K562 treated with DMSO at 1 percent for 12 hours (cell line): ENCODE data around the gene LSR. TPM values are rescaled to one million over a fixed set of nuclear protein-coding genes. Genes with fewer than 3 reads are reported as not detected.

Experiments
- total RNA-seq: library from RNA; unstranded; fragments of 300-600 nt; gene quantifications from 2 replicates; pipeline ENCODE4 v1.2.3, GENCODE V29; 2022; ENCODE audit not compliant: insufficient read depth

The LSR gene
- total RNA-seq: 59.8 and 61.1 TPM in 2 replicates

GRCh38 chr19:35248310-35249145, at the start of gene LSR:
LSR (plus strand) TSS chr19:35249002; CDS start chr19:35249023, 21 bp downstream.

GRCh38 chr19:35228177-35228930, 20.4 kb upstream of the LSR start, which contains the start of gene FAM187B:
FAM187B (minus strand) TSS chr19:35228739; CDS start chr19:35228680, 59 bp downstream.

GRCh38 chr19:35268536-35269437, 20.0 kb downstream of the LSR start, which contains the start of gene USF2:
USF2 (plus strand) TSS chr19:35268962; CDS start chr19:35269102, 140 bp downstream.

GRCh38 chr19:35291916-35292315, 43.1 kb downstream of the LSR start, which contains the start of gene MAG:
MAG (plus strand) TSS chr19:35292161; CDS start chr19:35295409, 3,248 bp downstream.

Other genes starting within 250 kb of the LSR start
- gene GRAMD1A, start 248.7 kb upstream of the LSR start, total RNA-seq: 69.5 and 86.1 TPM in 2 replicates
- 6.2 and 9.0 TPM in 2 replicates for gene SCN1B, start 218.5 kb upstream of the LSR start, total RNA-seq
- 2.6 and 2.8 TPM in 2 replicates for gene HPN, start 207.3 kb upstream of the LSR start, total RNA-seq
- gene FXYD3, start 133.2 kb upstream of the LSR start, total RNA-seq: not detected in 2 replicates
- gene LGI4, start 113.9 kb upstream of the LSR start, total RNA-seq: 0.93 and 1.5 TPM in 2 replicates
- not detected in 2 replicates for gene FXYD1, start 110.2 kb upstream of the LSR start, total RNA-seq
- not detected in 2 replicates for gene FXYD7, start 105.7 kb upstream of the LSR start, total RNA-seq
- 254 and 288 TPM in 2 replicates for gene FXYD5, start 94.3 kb upstream of the LSR start, total RNA-seq
- not detected in 2 replicates for gene FAM187B, start 20.3 kb upstream of the LSR start, total RNA-seq
- 126 and 135 TPM in 2 replicates for gene USF2, start 20.0 kb downstream of the LSR start, total RNA-seq
- gene HAMP, start 33.5 kb downstream of the LSR start, total RNA-seq: not detected in 2 replicates
- gene MAG, start 43.2 kb downstream of the LSR start, total RNA-seq: 0.47 and 3.3 TPM in 2 replicates
- 1.4 and 2.2 TPM in 2 replicates for gene CD22, start 80.2 kb downstream of the LSR start, total RNA-seq
- not detected in 2 replicates for gene FFAR1, start 98.9 kb downstream of the LSR start, total RNA-seq
- gene FFAR3, start 109.5 kb downstream of the LSR start, total RNA-seq: not detected in 2 replicates
- not detected in 2 replicates for gene GPR42, start 122.1 kb downstream of the LSR start, total RNA-seq
- gene FFAR2, start 199.3 kb downstream of the LSR start, total RNA-seq: not detected in 2 replicates
- not detected in 2 replicates for gene KRTDAP, start 241.5 kb downstream of the LSR start, total RNA-seq